Activated naive CD8-positive, alpha-beta T cell (primary cell): ENCODE results near the gene CLMP.
"Not testable (repeated sequence)": the region's sequence is repeated elsewhere in the genome, so short reads cannot be mapped to it uniquely, and the experiment has no call there.

Source experiments
- H3K27ac Mint-ChIP-seq: one replicate; pipeline ENCODE4 v1.8.0; 2021; ENCODE audit warnings: mixed read lengths
- H3K27me3 Mint-ChIP-seq: one replicate; pipeline ENCODE4 v1.8.0; 2021; ENCODE audit warnings: mixed read lengths
- H3K36me3 Mint-ChIP-seq: one replicate; pipeline ENCODE4 v1.8.0; 2021; ENCODE audit warnings: mixed read lengths
- H3K4me1 Mint-ChIP-seq: one replicate; pipeline ENCODE4 v1.8.0; 2021; ENCODE audit warnings: low read depth, mixed read lengths
- H3K4me3 Mint-ChIP-seq: one replicate; pipeline ENCODE4 v1.8.0; 2021; ENCODE audit warnings: mild to moderate bottlenecking, mixed read lengths
- H3K9me3 Mint-ChIP-seq: one replicate; pipeline ENCODE4 v1.8.0; 2021; ENCODE audit warnings: low read depth, mixed read lengths

Gene CLMP

GRCh38 chr11:123087657-123088056 is 107.4 kb downstream of the CLMP start:
- Mint-ChIP-seq H3K27ac (peak overlapping the region; percentile 78), H3K4me1 (peaks cover 38% of the 10 kb centered on the region), H3K4me3 (peak overlapping the region; percentile 32)
- not testable (repeated sequence) for H3K27me3 Mint-ChIP-seq, H3K36me3 Mint-ChIP-seq, H3K9me3 Mint-ChIP-seq

GRCh38 chr11:123086305-123086704 is 108.7 kb downstream of the CLMP start:
- no peaks in the 10 kb centered on the region for H3K27me3 Mint-ChIP-seq
- peaks cover 38% of the 10 kb centered on the region for H3K4me1 Mint-ChIP-seq
- H3K36me3 Mint-ChIP-seq: peaks cover 5% of the 10 kb centered on the region
- H3K4me3 Mint-ChIP-seq: peak overlapping the region; percentile 32
- H3K27ac Mint-ChIP-seq: peak overlapping the region; percentile 77
- H3K9me3 Mint-ChIP-seq: no peaks in the 10 kb centered on the region

- peaks cover 5% of the 10 kb centered on the region for H3K36me3 Mint-ChIP-seq
- H3K4me3 Mint-ChIP-seq: no peak overlapping the region
- H3K27me3 Mint-ChIP-seq: no peaks in the 10 kb centered on the region
- H3K27ac Mint-ChIP-seq: no peak overlapping the region
- H3K9me3 Mint-ChIP-seq: no peaks in the 10 kb centered on the region
- H3K4me1 Mint-ChIP-seq: peaks cover 38% of the 10 kb centered on the region
Measured at GRCh38 chr11:123085497-123085896, 109.6 kb downstream of the CLMP start.

GRCh38 chr11:123084454-123084853 is 110.6 kb downstream of the CLMP start:
- peaks cover 5% of the 10 kb centered on the region for H3K36me3 Mint-ChIP-seq
- H3K27ac Mint-ChIP-seq: no peak overlapping the region
- no peaks in the 10 kb centered on the region for H3K27me3 Mint-ChIP-seq
- no peak overlapping the region for H3K4me3 Mint-ChIP-seq
- peaks cover 43% of the 10 kb centered on the region for H3K4me1 Mint-ChIP-seq
- H3K9me3 Mint-ChIP-seq: no peaks in the 10 kb centered on the region

GRCh38 chr11:123083623-123084029 is 111.4 kb downstream of the CLMP start:
- H3K4me1 Mint-ChIP-seq: peaks cover 43% of the 10 kb centered on the region
- peaks cover 5% of the 10 kb centered on the region for H3K36me3 Mint-ChIP-seq
- H3K4me3 Mint-ChIP-seq: no peak overlapping the region
- no peak overlapping the region for H3K27ac Mint-ChIP-seq
- no peaks in the 10 kb centered on the region for H3K27me3 Mint-ChIP-seq
- H3K9me3 Mint-ChIP-seq: no peaks in the 10 kb centered on the region

- no peaks in the 10 kb centered on the region for H3K27me3 Mint-ChIP-seq
Measured at GRCh38 chr11:123082977-123083376, 112.1 kb downstream of the CLMP start.

GRCh38 chr11:123080015-123080414 is 115.0 kb downstream of the CLMP start:
- peaks cover 21% of the 10 kb centered on the region for H3K4me1 Mint-ChIP-seq
- no peaks in the 10 kb centered on the region for H3K9me3 Mint-ChIP-seq
- H3K4me3 Mint-ChIP-seq: no peak overlapping the region
- H3K36me3 Mint-ChIP-seq: peaks cover 8% of the 10 kb centered on the region
- no peak overlapping the region for H3K27ac Mint-ChIP-seq
- no peaks in the 10 kb centered on the region for H3K27me3 Mint-ChIP-seq

More at GRCh38 chr11:123082977-123083376, 112.1 kb downstream of the CLMP start:
- Mint-ChIP-seq H3K4me3 (no peak overlapping the region), H3K9me3 (no peaks in the 10 kb centered on the region), H3K36me3 (peaks cover 5% of the 10 kb centered on the region), H3K4me1 (peaks cover 39% of the 10 kb centered on the region), H3K27ac (peak overlapping the region; percentile 54)

- Mint-ChIP-seq H3K9me3 (no peaks in the 10 kb centered on the region), H3K27ac (no peak overlapping the region), H3K36me3 (peaks cover 3% of the 10 kb centered on the region), H3K4me1 (peaks cover 31% of the 10 kb centered on the region), H3K4me3 (no peak overlapping the region), H3K27me3 (no peaks in the 10 kb centered on the region)
Measured at GRCh38 chr11:123076484-123076883, 118.6 kb downstream of the CLMP start.

GRCh38 chr11:123073343-123074057 is 121.5 kb downstream of the CLMP start:
- H3K9me3 Mint-ChIP-seq: no peaks in the 10 kb centered on the region
- H3K27ac Mint-ChIP-seq: peak overlapping the region; percentile 42
- H3K36me3 Mint-ChIP-seq: peaks cover 5% of the 10 kb centered on the region
- H3K4me1 Mint-ChIP-seq: peaks cover 54% of the 10 kb centered on the region
- H3K27me3 Mint-ChIP-seq: no peaks in the 10 kb centered on the region
- H3K4me3 Mint-ChIP-seq: no peak overlapping the region

- peak overlapping the region; percentile 95 for H3K27ac Mint-ChIP-seq
- peaks cover 58% of the 10 kb centered on the region for H3K4me1 Mint-ChIP-seq
- no peaks in the 10 kb centered on the region for H3K9me3 Mint-ChIP-seq
- peaks cover 5% of the 10 kb centered on the region for H3K36me3 Mint-ChIP-seq
- H3K27me3 Mint-ChIP-seq: no peaks in the 10 kb centered on the region
- peak overlapping the region; percentile 9 for H3K4me3 Mint-ChIP-seq
Measured at GRCh38 chr11:123072762-123073161, 122.3 kb downstream of the CLMP start.

GRCh38 chr11:123072332-123072761 is 122.7 kb downstream of the CLMP start:
- peaks cover 58% of the 10 kb centered on the region for H3K4me1 Mint-ChIP-seq
- H3K36me3 Mint-ChIP-seq: peaks cover 5% of the 10 kb centered on the region
- no peak overlapping the region for H3K4me3 Mint-ChIP-seq
- H3K9me3 Mint-ChIP-seq: no peaks in the 10 kb centered on the region
- H3K27ac Mint-ChIP-seq: peak overlapping the region; percentile 95
- no peaks in the 10 kb centered on the region for H3K27me3 Mint-ChIP-seq

GRCh38 chr11:123069908-123070821 is 124.9 kb downstream of the CLMP start:
- H3K4me1 Mint-ChIP-seq: peaks cover 64% of the 10 kb centered on the region
- H3K27ac Mint-ChIP-seq: peak overlapping the region; percentile 95
- H3K9me3 Mint-ChIP-seq: no peaks in the 10 kb centered on the region
- no peaks in the 10 kb centered on the region for H3K27me3 Mint-ChIP-seq
- H3K4me3 Mint-ChIP-seq: peak overlapping the region; percentile 88
- H3K36me3 Mint-ChIP-seq: peaks cover 8% of the 10 kb centered on the region

GRCh38 chr11:123065621-123066020 is 129.4 kb downstream of the CLMP start:
- Mint-ChIP-seq H3K4me1 (peaks cover 47% of the 10 kb centered on the region), H3K36me3 (peaks cover 14% of the 10 kb centered on the region), H3K27me3 (no peaks in the 10 kb centered on the region), H3K4me3 (peak overlapping the region; percentile 74), H3K9me3 (no peaks in the 10 kb centered on the region), H3K27ac (peak overlapping the region; percentile 100)

GRCh38 chr11:123063826-123064657 is 131.0 kb downstream of the CLMP start:
- H3K4me1 Mint-ChIP-seq: peaks cover 35% of the 10 kb centered on the region
- H3K27me3 Mint-ChIP-seq: no peaks in the 10 kb centered on the region
- peak overlapping the region; percentile 100 for H3K27ac Mint-ChIP-seq
- peaks cover 30% of the 10 kb centered on the region for H3K36me3 Mint-ChIP-seq
- H3K4me3 Mint-ChIP-seq: peak overlapping the region; percentile 99
- no peaks in the 10 kb centered on the region for H3K9me3 Mint-ChIP-seq
